Adrenal gland (tissue), 12 donors: ENCODE data around the gene CARS1. TPM values are rescaled to one million over a fixed set of nuclear protein-coding genes. Genes with fewer than 3 reads are reported as not detected.

Experiments used
- DNase-seq, 7 donors: peaks; one replicate each; pipeline ENCODE4 v3.0.0-alpha.2; 2019 to 2020
- H3K27ac ChIP-seq, 5 donors: fragments of 200-600 bp; sonication (generic) in 4 of 5; 1 replicate in 3 of 5; 2 replicates in 2 of 5; pipeline versions ENCODE4 v1.5.1 to v1.8.0; 2016 to 2020; ENCODE audit warnings: mild to moderate bottlenecking in 1 of 5
- H3K27me3 ChIP-seq: fragments of 200-600 bp; 2 replicates; pipeline ENCODE4 v1.8.0; 2021
- H3K36me3 ChIP-seq, 2 donors: fragments of 200-600 bp; replicated peaks in 1 of 2; 1 replicate in 1 of 2; 2 replicates in 1 of 2; pipeline versions ENCODE4 v1.5.1 to v1.8.0; 2018 to 2022
- H3K4me1 ChIP-seq, 2 donors: fragments of 200-600 bp; replicated peaks in 1 of 2; 1 replicate in 1 of 2; 2 replicates in 1 of 2; pipeline versions ENCODE4 v1.5.1 to v1.8.0; 2018 to 2021
- H3K4me3 ChIP-seq, 4 donors: fragments of 200-600 bp; sonication (generic) in 3 of 4; one replicate each; pipeline ENCODE4 v1.5.1; 2016 to 2018
- H3K9me3 ChIP-seq, 3 donors: fragments of 200-600 bp; sonication (generic) in 1 of 3; replicated peaks in 1 of 3; 1 replicate in 2 of 3; 2 replicates in 1 of 3; pipeline versions ENCODE4 v1.5.1 to v1.8.0; 2016 to 2021
- CTCF ChIP-seq, 6 experiments: fragments of 450-650 bp in 4 of 6; fragments of 200-600 bp in 2 of 6; sonication (generic) in 1 of 6; IDR thresholded peaks; 1 replicate in 5 of 6; 2 replicates in 1 of 6; pipeline versions ENCODE4 v1.5.1 to v1.8.0; 2016 to 2021; ENCODE audit warnings: antibody characterized with exemption in 6 of 6, mild to moderate bottlenecking in 2 of 6, moderate library complexity in 1 of 6
- POLR2A ChIP-seq, 2 donors: fragments of 450-650 bp; IDR thresholded peaks; one replicate each; pipeline ENCODE4 v1.6.1; 2017; ENCODE audit warnings: antibody characterized with exemption in 2 of 2, mild to moderate bottlenecking in 2 of 2, moderate library complexity in 1 of 2
- WGBS, 4 donors: extraction: QIAGEN DNeasy Blood & Tissue Kit in 2 of 4; methylation state at CpG; one replicate each; pipeline versions ENCODE4 v1.1.5 to v1.1.7; 2013 to 2017; 5-methylcytosine and 5-hydroxymethylcytosine counted together
- intact Hi-C, 2 donors: fragments of 100-400 bp; cut with DNase I; formaldehyde crosslinking; loops; one replicate each; pipeline versions ENCODE4 v1.14.1 to v1.15.0; 2022 to 2023
- polyA plus RNA-seq, 3 donors: library from polyadenylated mRNA; stranded (reverse); fragments of 200-250 nt in 2 of 3; fragments of 350-450 nt in 1 of 3; fragmentation: Illumina TruSeq in 1 of 3; extraction: RNeasy Lipid Tissue Mini Kit (QIAGEN cat#74804) in 1 of 3; gene quantifications; one replicate each; pipeline ENCODE4 v1.2.3, GENCODE V29; 2013 to 2014
- total RNA-seq, 9 donors: library from RNA; depleted of rRNA in 4 of 9; stranded (reverse); fragments of >200 nt in 4 of 9; fragments of 120-200 nt in 1 of 9; fragmentation: NEBNext Ultra II Directional in 1 of 9; extraction: Animal tissue kit (Norgen Biotek cat#: 25700) in 1 of 9; gene quantifications; one replicate each; pipeline versions ENCODE4 v1.1.0 to v1.2.4, GENCODE V29; 2013 to 2023
- donor health status: healthy with polysubstance abuse.
- donor health status: Bipolar disorder and iron deficiency.
- donor health status: DM: yes; HTN: yes; CAD: no.
- donor health status: DM: no; HTN: no; CAD: no.
- donor health status: DM: no; HTN: no; CAD: no.
- donor health status: DM: yes; HTN: yes; CAD: no.

The CARS1 gene
- total and polyA plus RNA-seq, 12 donors = 17.2 to 46.7 (median 31.5) TPM

DNA sequence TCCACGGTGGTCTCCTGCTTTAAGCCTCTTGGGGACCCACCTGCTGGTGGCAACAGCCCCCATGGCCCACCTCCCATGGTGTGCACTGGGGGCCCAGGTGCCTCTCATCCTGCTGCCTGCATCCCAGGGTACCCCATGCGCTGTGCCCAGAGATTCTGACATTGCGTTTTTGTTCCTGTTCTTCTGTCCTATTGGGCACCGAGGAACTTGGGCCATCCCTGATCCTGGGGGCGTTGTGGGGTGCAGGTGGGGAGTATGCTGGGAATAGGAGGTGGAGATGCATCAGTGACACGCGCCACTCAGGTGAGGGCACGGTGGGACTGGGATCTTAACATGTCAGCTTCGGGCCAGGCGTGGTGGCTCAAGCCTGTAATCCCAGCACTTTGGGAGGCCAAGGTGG lies 52.7 kb downstream of the CARS1 start:
- Histone ChIP-seq H3K27ac (no peak overlapping the region), H3K9me3 (no peaks in the 10 kb centered on the region), H3K4me3 (no peak overlapping the region), H3K27me3 (no peaks in the 10 kb centered on the region), H3K4me1 (no peaks in the 10 kb centered on the region), H3K36me3 (peaks cover 0 to 62% of the 10 kb centered on the region in 2 donors)
- no peak for DNase-seq
- 95 to 98% (median 96%) methylated on average over 8 to 10 of the region's 10 CpGs for WGBS, 4 donors
- no peak for TF ChIP-seq POLR2A (IDR thresholded peaks at IDR 0.05)
- intact Hi-C loops = no loop called here

DNA sequence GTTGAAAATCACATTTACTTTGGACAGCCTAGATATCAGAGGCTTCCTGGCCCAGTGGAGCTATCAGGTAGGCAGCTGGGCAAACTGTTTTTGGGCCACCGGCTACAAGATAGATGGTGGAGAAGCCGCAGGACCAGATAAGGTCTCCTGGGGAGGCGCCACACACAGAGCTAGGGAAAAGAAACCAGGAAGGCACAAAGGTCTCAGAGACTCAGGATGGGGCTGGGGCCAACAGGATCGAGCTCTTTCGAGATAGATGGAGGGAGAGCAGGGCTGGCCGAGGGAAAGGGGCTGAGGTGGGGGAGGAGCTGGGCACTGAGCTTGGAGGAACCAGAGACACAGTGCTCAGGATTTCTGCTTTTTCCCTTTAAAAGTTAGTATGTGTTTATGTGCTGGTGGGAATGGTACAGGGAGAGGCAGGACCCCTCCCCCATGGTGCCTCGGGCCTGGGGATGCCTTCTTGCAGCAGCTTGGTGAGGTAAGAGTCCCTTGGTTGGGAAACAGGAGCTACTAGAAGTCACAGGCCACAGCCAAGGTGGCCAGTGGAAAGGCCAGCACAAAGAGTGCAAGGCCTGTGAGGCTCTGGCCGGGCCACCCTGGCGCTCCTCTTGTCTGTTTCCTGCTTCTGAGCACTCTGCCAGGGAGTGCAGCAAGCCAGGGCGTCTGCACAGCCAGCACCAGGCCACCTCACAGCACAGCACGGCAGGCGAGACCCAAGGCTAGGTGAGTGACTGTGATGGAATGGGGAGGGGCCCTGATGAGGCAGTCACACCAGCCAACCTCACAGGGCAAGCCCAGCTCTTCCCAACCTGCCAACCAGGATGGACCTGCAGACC lies 53.6 kb downstream of the CARS1 start:
- no peak overlapping the region for H3K4me3 ChIP-seq
- no peaks in the 10 kb centered on the region for H3K9me3 ChIP-seq
- WGBS, 4 donors = 92 to 94% (median 93%) methylated on average over 7 to 12 of the region's 12 CpGs
- H3K36me3 ChIP-seq = peaks cover 0 to 54% of the 10 kb centered on the region in 2 donors
- H3K27me3 ChIP-seq = no peaks in the 10 kb centered on the region
- intact Hi-C loops = no loop called here
- H3K27ac ChIP-seq = no peak overlapping the region
- no peaks in the 10 kb centered on the region for H3K4me1 ChIP-seq
- TF ChIP-seq POLR2A (IDR thresholded peaks at IDR 0.05) = no peak
- no peak for TF ChIP-seq CTCF (IDR thresholded peaks at IDR 0.05)
- DNase-seq = peak in 1 of 7 donors; percentile 6

- Histone ChIP-seq H3K9me3 (no peaks in the 10 kb centered on the region), H3K4me1 (no peaks in the 10 kb centered on the region), H3K36me3 (peaks cover 0 to 54% of the 10 kb centered on the region in 2 donors), H3K4me3 (no peak overlapping the region), H3K27ac (no peak overlapping the region), H3K27me3 (no peaks in the 10 kb centered on the region)
- peak in 1 of 7 donors; percentile 8 for DNase-seq
- no peak for TF ChIP-seq CTCF (IDR thresholded peaks at IDR 0.05)
- TF ChIP-seq POLR2A (IDR thresholded peaks at IDR 0.05) = no peak
- 79 to 99% (median 93%) methylated on average over 5 to 8 of the region's 8 CpGs for WGBS, 4 donors
- intact Hi-C loops = no loop called here
Observed at GRCh38 chr11:3002871-3003270, 54.4 kb downstream of the CARS1 start.

DNA sequence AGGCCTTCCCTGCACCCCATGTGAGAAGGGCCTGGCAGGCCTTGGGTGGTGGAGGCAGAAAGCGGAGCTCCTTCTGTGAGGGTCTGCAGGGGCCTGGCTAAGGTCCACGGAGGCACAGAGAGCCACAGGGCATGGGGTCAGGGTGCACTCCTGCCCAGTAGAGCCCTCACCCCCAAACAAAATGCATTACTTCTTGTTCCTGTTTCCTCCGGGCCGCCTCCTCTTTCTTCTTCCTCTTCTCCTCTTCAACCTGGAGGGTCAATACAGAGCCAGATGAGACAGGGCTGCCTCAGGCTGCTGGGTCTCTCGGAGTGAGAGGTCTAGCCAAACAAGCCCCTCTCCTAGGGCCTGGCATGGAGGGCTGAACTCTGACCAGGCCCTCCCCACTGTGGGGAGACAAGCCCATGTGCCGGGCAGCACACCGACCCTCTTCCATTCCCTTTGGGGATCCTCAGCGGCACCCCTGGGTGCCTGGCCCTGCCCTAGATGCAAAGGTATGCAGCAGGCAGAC lies 54.8 kb downstream of the CARS1 start:
- WGBS, 4 donors = 87 to 94% (median 90%) methylated on average over 8 of the region's 8 CpGs
- no peak overlapping the region for H3K4me3 ChIP-seq
- DNase-seq = peak in 1 of 7 donors; percentile 9
- TF ChIP-seq POLR2A (IDR thresholded peaks at IDR 0.05) (no peak), CTCF (IDR thresholded peaks at IDR 0.05) (no peak)
- H3K36me3 ChIP-seq = peaks cover 0 to 54% of the 10 kb centered on the region in 2 donors
- no peaks in the 10 kb centered on the region for H3K9me3 ChIP-seq
- H3K4me1 ChIP-seq = no peaks in the 10 kb centered on the region
- H3K27me3 ChIP-seq = no peaks in the 10 kb centered on the region
- no peak overlapping the region for H3K27ac ChIP-seq
- intact Hi-C loops = no loop called here
